ENCODE data around the gene ZBTB20.

Gene ZBTB20

DNA sequence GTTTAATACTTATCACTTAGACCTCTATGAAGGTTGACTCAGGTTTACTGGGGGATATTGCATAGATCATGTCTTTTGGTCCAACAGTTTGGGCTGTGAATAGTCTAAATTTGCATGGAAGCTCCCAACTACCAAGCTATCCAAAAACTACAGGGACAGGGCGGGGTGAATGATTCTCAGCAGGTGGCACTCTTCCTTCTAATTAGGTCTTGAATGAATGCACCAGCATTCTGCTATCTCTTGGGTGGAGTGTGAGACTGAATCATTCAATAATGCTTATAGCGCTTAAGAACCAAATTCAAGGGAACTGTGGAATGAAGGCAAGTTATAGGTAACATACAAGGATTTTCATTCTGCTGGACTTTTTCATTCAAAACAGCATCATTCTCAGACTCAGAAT is 507.0 kb downstream of the ZBTB20 start:
- Histone ChIP-seq H3F3A (ENCODE audit: control insufficient read depth, insufficient read depth) (no peaks in the 10 kb centered on the region), H3K9me2 (replicated peaks; ENCODE audit: control insufficient read depth, low read length) (no peaks in the 10 kb centered on the region), H3K4me1 (ENCODE audit: control insufficient read depth, low read length) (no peaks in the 10 kb centered on the region), H3K9me3 (ENCODE audit: control insufficient read depth, insufficient read depth, low read length) (no peaks in the 10 kb centered on the region), H3K36me3 (ENCODE audit: control insufficient read depth, low read length) (no peaks in the 10 kb centered on the region), H3K4me3 (ENCODE audit: low read length) (no peak overlapping the region), H3K27ac (ENCODE audit: low read depth, low read length) (no peak overlapping the region), H3K4me2 (ENCODE audit: low read length) (no peak overlapping the region), H4K20me1 (ENCODE audit: control insufficient read depth, insufficient read depth, low read depth, low read length) (no peaks in the 10 kb centered on the region), H3K27me3 (ENCODE audit: control insufficient read depth, low read length) (no peaks in the 10 kb centered on the region), H3K79me2 (ENCODE audit: control insufficient read depth, low read length) (no peaks in the 10 kb centered on the region)
- TF ChIP-seq EZH2phosphoT487 (IDR thresholded peaks at IDR 0.05; ENCODE audit: borderline replicate concordance, low read length), result no peak
- TF ChIP-seq CTCF (IDR thresholded peaks at IDR 0.05; ENCODE audit: low read depth, low read length, poor library complexity, severe bottlenecking), result no peak

DNA sequence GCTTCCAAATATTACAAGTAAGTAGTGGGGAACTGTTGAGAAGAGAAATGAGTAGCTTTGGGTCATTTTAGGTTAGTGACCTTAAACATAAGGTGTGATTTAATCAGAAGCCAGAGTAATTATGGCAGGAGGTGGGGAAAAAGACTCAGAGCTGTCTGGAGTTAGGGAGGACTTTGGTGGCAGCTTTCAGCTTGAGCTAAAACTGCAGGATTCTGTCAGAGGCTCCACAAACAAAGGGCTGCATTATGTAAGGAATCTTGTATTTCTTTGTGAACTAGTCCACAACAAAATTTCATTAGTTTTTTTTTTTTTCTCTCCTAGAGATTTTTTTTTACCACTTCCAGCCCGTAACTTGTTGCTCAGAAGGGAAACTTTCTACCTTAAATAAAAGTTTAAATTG is 507.9 kb downstream of the ZBTB20 start:
- H3F3A ChIP-seq (ENCODE audit: control insufficient read depth, insufficient read depth), result no peaks in the 10 kb centered on the region
- no peak overlapping the region for H3K4me3 ChIP-seq (ENCODE audit: low read length)
- H3K9me2 ChIP-seq (replicated peaks; ENCODE audit: control insufficient read depth, low read length), result no peaks in the 10 kb centered on the region
- TF ChIP-seq EZH2phosphoT487 (IDR thresholded peaks at IDR 0.05; ENCODE audit: borderline replicate concordance, low read length) (no peak), CTCF (IDR thresholded peaks at IDR 0.05; ENCODE audit: low read depth, low read length, poor library complexity, severe bottlenecking) (no peak)
- H3K36me3 ChIP-seq (ENCODE audit: control insufficient read depth, low read length), result no peaks in the 10 kb centered on the region
- no peak overlapping the region for H3K4me2 ChIP-seq (ENCODE audit: low read length)
- H4K20me1 ChIP-seq (ENCODE audit: control insufficient read depth, insufficient read depth, low read depth, low read length), result no peaks in the 10 kb centered on the region
- no peaks in the 10 kb centered on the region for H3K79me2 ChIP-seq (ENCODE audit: control insufficient read depth, low read length)
- no peaks in the 10 kb centered on the region for H3K9me3 ChIP-seq (ENCODE audit: control insufficient read depth, insufficient read depth, low read length)
- no peaks in the 10 kb centered on the region for H3K27me3 ChIP-seq (ENCODE audit: control insufficient read depth, low read length)
- H3K27ac ChIP-seq (ENCODE audit: low read depth, low read length), result no peak overlapping the region
- H3K4me1 ChIP-seq (ENCODE audit: control insufficient read depth, low read length), result no peaks in the 10 kb centered on the region

DNA sequence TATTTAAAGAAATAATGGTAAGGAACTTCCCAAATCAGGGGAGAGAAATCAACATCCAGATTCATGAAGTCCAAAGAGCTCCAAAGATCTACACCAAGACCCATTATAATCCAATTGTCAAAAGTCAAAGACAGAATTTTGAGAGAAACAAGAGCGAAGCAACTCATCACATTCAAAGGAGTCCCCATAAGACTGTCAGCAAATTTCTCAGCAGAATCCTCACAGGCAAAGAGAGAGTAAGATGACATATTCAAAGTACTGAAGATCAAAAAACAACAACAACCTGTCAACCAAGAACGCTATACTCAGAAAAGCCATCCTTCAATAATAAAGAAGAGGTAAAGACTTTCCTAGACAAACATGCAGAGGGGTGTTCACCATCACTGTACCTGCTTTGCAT is 511.2 kb downstream of the ZBTB20 start:
- no peak for TF ChIP-seq EZH2phosphoT487 (IDR thresholded peaks at IDR 0.05; ENCODE audit: borderline replicate concordance, low read length)
- H3K36me3 ChIP-seq (ENCODE audit: control insufficient read depth, low read length), result no peaks in the 10 kb centered on the region

GRCh38 chr3:114634635-114635034 is 512.5 kb downstream of the ZBTB20 start:
- no peaks in the 10 kb centered on the region for H3K79me2 ChIP-seq (ENCODE audit: control insufficient read depth, low read length)
- H3K4me2 ChIP-seq (ENCODE audit: low read length), result no peak overlapping the region
- H3K9me3 ChIP-seq (ENCODE audit: control insufficient read depth, insufficient read depth, low read length), result no peaks in the 10 kb centered on the region
- no peak overlapping the region for H3K4me3 ChIP-seq (ENCODE audit: low read length)
- TF ChIP-seq CTCF (IDR thresholded peaks at IDR 0.05; ENCODE audit: low read depth, low read length, poor library complexity, severe bottlenecking), result no peak
- TF ChIP-seq EZH2phosphoT487 (IDR thresholded peaks at IDR 0.05; ENCODE audit: borderline replicate concordance, low read length), result no peak
- no peaks in the 10 kb centered on the region for H3K27me3 ChIP-seq (ENCODE audit: control insufficient read depth, low read length)
- no peaks in the 10 kb centered on the region for H3K4me1 ChIP-seq (ENCODE audit: control insufficient read depth, low read length)
- H4K20me1 ChIP-seq (ENCODE audit: control insufficient read depth, insufficient read depth, low read depth, low read length), result no peaks in the 10 kb centered on the region
- no peaks in the 10 kb centered on the region for H3K9me2 ChIP-seq (replicated peaks; ENCODE audit: control insufficient read depth, low read length)
- H3K27ac ChIP-seq (ENCODE audit: low read depth, low read length), result no peak overlapping the region
- H3F3A ChIP-seq (ENCODE audit: control insufficient read depth, insufficient read depth), result no peaks in the 10 kb centered on the region
- H3K36me3 ChIP-seq (ENCODE audit: control insufficient read depth, low read length), result no peaks in the 10 kb centered on the region

More for the DNA sequence above, 511.2 kb downstream of the ZBTB20 start:
- no peaks in the 10 kb centered on the region for H3K4me1 ChIP-seq (ENCODE audit: control insufficient read depth, low read length)
- H3K27ac ChIP-seq (ENCODE audit: low read depth, low read length), result no peak overlapping the region
- no peak overlapping the region for H3K4me3 ChIP-seq (ENCODE audit: low read length)
- H3K9me3 ChIP-seq (ENCODE audit: control insufficient read depth, insufficient read depth, low read length), result no peaks in the 10 kb centered on the region
- no peaks in the 10 kb centered on the region for H4K20me1 ChIP-seq (ENCODE audit: control insufficient read depth, insufficient read depth, low read depth, low read length)
- no peak overlapping the region for H3K4me2 ChIP-seq (ENCODE audit: low read length)
- no peaks in the 10 kb centered on the region for H3K79me2 ChIP-seq (ENCODE audit: control insufficient read depth, low read length)
- H3K9me2 ChIP-seq (replicated peaks; ENCODE audit: control insufficient read depth, low read length), result no peaks in the 10 kb centered on the region
- H3F3A ChIP-seq (ENCODE audit: control insufficient read depth, insufficient read depth), result no peaks in the 10 kb centered on the region
- no peaks in the 10 kb centered on the region for H3K27me3 ChIP-seq (ENCODE audit: control insufficient read depth, low read length)
